Endothelial cell of umbilical vein (primary cell): ENCODE data around the gene PHACTR1. TPM values are rescaled to one million over a fixed set of nuclear protein-coding genes. Genes with fewer than 3 reads are reported as not detected.

Source experiments
- BruUV-seq: library from RNA; stranded (reverse); fragments of 400-500 nt; replicated peaks from 2 replicates; lab custom pipeline; 2021; lab: Mats Ljungman, UMichigan
- CTCF ChIA-PET: fragments of 300-600, 350-600 bp; sonication (Branson Sonifier 250); formaldehyde crosslinking; loops from one replicate; lab custom pipeline; 2021; ENCODE audit warnings: antibody characterized with exemption, inconsistent platforms; lab: Charles Lee
- POLR2A ChIA-PET: fragments of 300-600, 350-600 bp; sonication (Branson Sonifier 250); formaldehyde crosslinking; loops from one replicate; lab custom pipeline; 2021; ENCODE audit warnings: antibody characterized with exemption, inconsistent platforms; lab: Charles Lee
- DNase-seq: peaks from one replicate; pipeline ENCODE4 v3.0.0-alpha.2; 2011; ENCODE audit warnings: low read depth, low spot score
- FAIRE-seq: peaks from 2 replicates; lab custom pipeline; 2011; peaks lifted over from hg19 to GRCh38; lab: Jason Lieb, UNC
- H2AFZ ChIP-seq: 2 replicates; pipeline ENCODE4 v1.6.0; 2012; ENCODE audit warnings: low read depth, low read length, control low read depth, inconsistent platforms
- H3K27ac ChIP-seq: 2 replicates; pipeline ENCODE4 v1.5.1; 2011; ENCODE audit warnings: low read depth, mild to moderate bottlenecking, control low read depth, low read length, moderate library complexity; ENCODE audit not compliant: insufficient read depth
- H3K27me3 ChIP-seq, 2 experiments: 2 replicates each; pipeline versions ENCODE4 v1.6.0 to v1.6.1; 2011; ENCODE audit warnings: low read length in 2 of 2, mixed read lengths in 1 of 2; ENCODE audit not compliant: control insufficient read depth in 2 of 2, insufficient read depth in 2 of 2
- H3K36me3 ChIP-seq, 2 experiments: 2 replicates in 1 of 2; 3 replicates in 1 of 2; pipeline ENCODE4 v1.5.1; 2011; ENCODE audit warnings: low read length in 2 of 2, mild to moderate bottlenecking in 1 of 2, moderate library complexity in 1 of 2; ENCODE audit not compliant: control insufficient read depth in 2 of 2, insufficient read depth in 2 of 2; ENCODE audit errors: extremely low read depth in 1 of 2
- H3K4me1 ChIP-seq: 3 replicates; pipeline ENCODE4 v1.5.1; 2011; ENCODE audit warnings: mild to moderate bottlenecking, low read length; ENCODE audit not compliant: control insufficient read depth, insufficient read depth; ENCODE audit errors: extremely low read depth
- H3K4me2 ChIP-seq: 2 replicates; pipeline ENCODE4 v1.6.1; 2011; ENCODE audit warnings: low read length, control low read depth, mixed read lengths; ENCODE audit not compliant: insufficient read depth
- H3K4me3 ChIP-seq, 3 experiments: fragments of 200-600 bp in 1 of 3; sonication (generic), shearing (Covaris generic) in 1 of 3; replicated peaks in 1 of 3; 2 replicates each; pipeline ENCODE4 v1.5.1; 2011 to 2016; ENCODE audit warnings: control low read depth in 3 of 3, low read length in 3 of 3, mild to moderate bottlenecking in 2 of 3, inconsistent platforms in 1 of 3, low read depth in 1 of 3, moderate library complexity in 1 of 3; ENCODE audit not compliant: insufficient read depth in 1 of 3
- H3K79me2 ChIP-seq: 2 replicates; pipeline ENCODE4 v1.6.0; 2012; ENCODE audit warnings: low read length, inconsistent platforms; ENCODE audit not compliant: control insufficient read depth, insufficient read depth
- H3K9ac ChIP-seq: replicated peaks from 2 replicates; pipeline ENCODE3; 2011; ENCODE audit warnings: low read length, control low read depth; ENCODE audit not compliant: insufficient read depth; ENCODE audit errors: extremely low read depth
- H3K9me1 ChIP-seq: replicated peaks from 3 replicates; pipeline ENCODE4 v1.6.0; 2011; ENCODE audit warnings: mild to moderate bottlenecking, low read length; ENCODE audit not compliant: control insufficient read depth, insufficient read depth; ENCODE audit errors: extremely low read depth
- H3K9me3 ChIP-seq: replicated peaks from 2 replicates; pipeline ENCODE4 v1.5.1; 2012; ENCODE audit warnings: low read length, inconsistent platforms; ENCODE audit not compliant: control insufficient read depth, insufficient read depth
- H4K20me1 ChIP-seq: replicated peaks from 2 replicates; pipeline ENCODE3; 2011; ENCODE audit warnings: mild to moderate bottlenecking, low read length; ENCODE audit not compliant: control insufficient read depth, insufficient read depth; ENCODE audit errors: extremely low read depth
- GATA2 ChIP-seq: IDR thresholded peaks from 2 replicates; pipeline ENCODE4 v1.7.0; 2011; ENCODE audit warnings: low read depth, mild to moderate bottlenecking, moderate library complexity, mixed read lengths, low read length; ENCODE audit not compliant: insufficient read length, insufficient read depth
- JUN ChIP-seq: IDR thresholded peaks from 2 replicates; pipeline ENCODE4 v1.6.1; 2011; ENCODE audit warnings: borderline replicate concordance, low read depth; ENCODE audit not compliant: insufficient read length, insufficient read depth
- MYC ChIP-seq: IDR thresholded peaks from one replicate; pipeline ENCODE4 v1.6.1; 2011; ENCODE audit warnings: mild to moderate bottlenecking, low read depth, low read length
- POLR2A ChIP-seq: IDR thresholded peaks from 2 replicates; pipeline ENCODE4 v1.6.1; 2012; ENCODE audit warnings: low read depth, mild to moderate bottlenecking, control low read depth, low read length
- dilution Hi-C: fragments of 300-500 bp; cut with MboI; formaldehyde crosslinking; loops from one replicate; pipeline ENCODE4 v1.15.0; 2019; ENCODE audit warnings: low sequenced_read_pairs; ENCODE audit not compliant: extremely low pct_ligation_motif_present
- intact Hi-C: fragments of 100-400 bp; cut with micrococcal nuclease; formaldehyde crosslinking; loops from one replicate; pipeline ENCODE4 v1.10.0; 2022
- polyA plus RNA-seq, 4 experiments: library from polyadenylated mRNA; depleted of rRNA in 3 of 4; stranded (reverse) in 3 of 4; unstranded in 1 of 4; fragments of >200 nt; gene quantifications; 2 replicates each; pipeline versions ENCODE4 v1.2.1 to v1.2.3, GENCODE V29; 2011 to 2012; ENCODE audit warnings: missing spikeins in 1 of 4
- total RNA-seq: library from RNA; stranded (reverse); gene quantifications from 2 replicates; pipeline ENCODE4 v1.2.3, GENCODE V29; 2021
- TF ChIP-seq, protein P1 (sequence below), 2 donors: IDR thresholded peaks; 1 replicate in 1 of 2; 2 replicates in 1 of 2; pipeline ENCODE4 v1.5.1; 2011; ENCODE audit warnings: low read length in 2 of 2, mild to moderate bottlenecking in 2 of 2, moderate library complexity in 2 of 2, control low read depth in 1 of 2, inconsistent platforms in 1 of 2, low read depth in 1 of 2; ENCODE audit not compliant: insufficient read depth in 1 of 2; ENCODE audit errors: extremely low read depth in 1 of 2

The PHACTR1 gene
- total and polyA plus RNA-seq, 2 donors (not counting 3 experiments of a cell fraction or from before 2014, with no cell fraction given): 2.4 to 23.2 TPM

DNA sequence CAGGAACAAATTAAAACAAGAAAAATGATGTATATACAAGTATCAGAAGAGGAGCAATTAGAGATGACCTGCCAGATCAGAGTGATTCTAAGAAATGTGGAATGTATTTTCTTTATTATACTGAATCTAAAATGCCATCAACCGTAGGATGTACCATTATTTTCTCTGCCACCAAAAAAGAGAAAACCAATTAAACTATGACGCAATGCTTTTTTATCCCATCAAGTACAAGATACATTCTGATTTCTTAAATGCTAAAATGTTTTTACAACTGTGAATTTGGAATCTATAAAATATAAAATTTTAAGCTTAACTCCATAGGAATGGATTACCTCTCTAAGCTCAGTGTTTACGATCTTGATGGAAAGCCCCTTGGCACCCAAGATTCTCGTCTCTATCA lies 85.9 kb downstream of the PHACTR1 start:
- dilution Hi-C loops (no loop called here), intact Hi-C loops (no loop called here)
- H3K27me3 ChIP-seq: no peaks in the 10 kb centered on the region
- H3K4me1 ChIP-seq: no peaks in the 10 kb centered on the region
- no peaks in the 10 kb centered on the region for H3K36me3 ChIP-seq
- H3K4me3 ChIP-seq: no peak overlapping the region
- H4K20me1 ChIP-seq: no peaks in the 10 kb centered on the region
- no peaks in the 10 kb centered on the region for H3K9me1 ChIP-seq
- H2AFZ ChIP-seq: no peak overlapping the region
- ChIA-PET CTCF (interaction anchor here (1.2 kb wide), 1 partner anchor 24 kb away, joined by 4 read pairs; no protein-coding TSS in a partner anchor), POLR2A (no interaction called here)
- TF ChIP-seq MYC (no peak), JUN (no peak)
- TF ChIP-seq, protein P1, sequence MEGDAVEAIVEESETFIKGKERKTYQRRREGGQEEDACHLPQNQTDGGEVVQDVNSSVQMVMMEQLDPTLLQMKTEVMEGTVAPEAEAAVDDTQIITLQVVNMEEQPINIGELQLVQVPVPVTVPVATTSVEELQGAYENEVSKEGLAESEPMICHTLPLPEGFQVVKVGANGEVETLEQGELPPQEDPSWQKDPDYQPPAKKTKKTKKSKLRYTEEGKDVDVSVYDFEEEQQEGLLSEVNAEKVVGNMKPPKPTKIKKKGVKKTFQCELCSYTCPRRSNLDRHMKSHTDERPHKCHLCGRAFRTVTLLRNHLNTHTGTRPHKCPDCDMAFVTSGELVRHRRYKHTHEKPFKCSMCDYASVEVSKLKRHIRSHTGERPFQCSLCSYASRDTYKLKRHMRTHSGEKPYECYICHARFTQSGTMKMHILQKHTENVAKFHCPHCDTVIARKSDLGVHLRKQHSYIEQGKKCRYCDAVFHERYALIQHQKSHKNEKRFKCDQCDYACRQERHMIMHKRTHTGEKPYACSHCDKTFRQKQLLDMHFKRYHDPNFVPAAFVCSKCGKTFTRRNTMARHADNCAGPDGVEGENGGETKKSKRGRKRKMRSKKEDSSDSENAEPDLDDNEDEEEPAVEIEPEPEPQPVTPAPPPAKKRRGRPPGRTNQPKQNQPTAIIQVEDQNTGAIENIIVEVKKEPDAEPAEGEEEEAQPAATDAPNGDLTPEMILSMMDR (IDR thresholded peaks at IDR 0.05; ENCODE audit: extremely low read depth in 1 of 2, insufficient read depth in 1 of 2, low read depth in 1 of 2, low read length in 2 of 2): no peak
- no peaks in the 10 kb centered on the region for H3K79me2 ChIP-seq
- no peak overlapping the region for H3K4me2 ChIP-seq
- BruUV-seq: no TSS peak
- H3K27ac ChIP-seq: no peak overlapping the region
- H3K9ac ChIP-seq: no peak overlapping the region
- DNase-seq (no peak), FAIRE-seq (no peak)
- no peaks in the 10 kb centered on the region for H3K9me3 ChIP-seq

GRCh38 chr6:12803486-12803885 lies 86.9 kb downstream of the PHACTR1 start:
- no peaks in the 10 kb centered on the region for H3K27me3 ChIP-seq
- no peaks in the 10 kb centered on the region for H3K79me2 ChIP-seq
- intact Hi-C loops (no loop called here), dilution Hi-C loops (no loop called here)
- H3K27ac ChIP-seq: no peak overlapping the region
- no peaks in the 10 kb centered on the region for H3K4me1 ChIP-seq
- BruUV-seq: no TSS peak
- DNase-seq (no peak), FAIRE-seq (no peak)
- ChIA-PET CTCF (no interaction called here), POLR2A (no interaction called here)
- no peak overlapping the region for H3K4me2 ChIP-seq
- no peaks in the 10 kb centered on the region for H4K20me1 ChIP-seq
- no peaks in the 10 kb centered on the region for H3K9me3 ChIP-seq
- H3K9ac ChIP-seq: no peak overlapping the region
- H3K9me1 ChIP-seq: no peaks in the 10 kb centered on the region
- H3K4me3 ChIP-seq: no peak overlapping the region
- no peak for TF ChIP-seq JUN
- TF ChIP-seq GATA2: no peak
- TF ChIP-seq POLR2A: no peak
- H3K36me3 ChIP-seq: no peaks in the 10 kb centered on the region
- H2AFZ ChIP-seq: no peak overlapping the region
